HG03060 (cell line): ENCODE measurements around the gene GAR1.
"Not testable (repeated sequence)": the region's sequence is repeated elsewhere in the genome, so short reads cannot be mapped to it uniquely, and the experiment has no call there.

Experiments
- ATAC-seq: cut with Tn5 transposase; IDR thresholded peaks from one replicate; pipeline ENCODE4 v1.9.1; 2021; ENCODE audit warnings: low read depth, moderate number of reproducible peaks; ENCODE audit not compliant: unreplicated experiment

The GAR1 gene

GRCh38 chr4:109815151-109816081, at the start of gene GAR1:
TSS of gene GAR1 (plus strand) at chr4:109815762. CDS start at chr4:109816165, 403 bp downstream.
- peak; percentile 97 for ATAC-seq

- not testable (repeated sequence) for ATAC-seq
These were observed 33.5 kb upstream of the GAR1 start for GRCh38 chr4:109782092-109782491.

DNA sequence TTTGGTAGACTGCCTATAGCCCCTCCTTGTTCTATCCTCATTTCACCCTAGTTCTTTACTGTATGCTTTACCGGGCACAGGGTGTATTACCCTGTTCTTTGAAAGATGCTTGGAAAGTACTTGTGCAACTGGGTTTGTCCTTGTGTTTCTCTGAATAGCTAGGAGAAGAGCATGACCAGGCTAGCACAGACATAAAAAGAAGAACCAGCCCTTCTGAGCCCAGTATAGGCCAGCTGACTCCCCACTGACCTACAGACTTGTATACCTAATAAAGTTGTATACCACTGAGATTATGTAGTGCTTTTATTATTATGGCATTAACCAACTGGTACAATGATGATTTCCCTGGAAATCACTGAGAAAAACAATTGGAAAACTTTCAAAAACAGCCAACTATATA, 28.7 kb upstream of the GAR1 start:
- no peak for ATAC-seq

- ATAC-seq, result no peak
These were observed 27.8 kb upstream of the GAR1 start for GRCh38 chr4:109787807-109788206.

DNA sequence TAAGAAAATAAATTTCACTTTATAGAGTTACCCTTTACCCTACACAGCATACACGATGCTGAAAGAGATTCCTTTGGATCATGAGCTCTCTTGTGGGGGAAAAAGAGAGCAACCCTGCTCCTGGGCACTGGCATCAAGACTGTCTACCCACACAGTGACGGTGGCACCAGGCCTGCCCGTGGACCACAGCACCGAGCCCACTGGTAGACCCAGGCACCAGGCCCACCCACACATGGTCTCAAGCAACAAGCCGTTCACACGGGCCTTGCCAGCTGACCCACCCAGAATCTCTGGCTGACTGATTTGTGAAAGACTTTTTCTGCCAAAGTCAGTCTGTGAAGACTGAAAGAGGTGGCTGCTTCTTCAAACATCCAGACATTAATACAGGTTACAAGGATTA, 20.5 kb upstream of the GAR1 start:
- no peak for ATAC-seq

DNA sequence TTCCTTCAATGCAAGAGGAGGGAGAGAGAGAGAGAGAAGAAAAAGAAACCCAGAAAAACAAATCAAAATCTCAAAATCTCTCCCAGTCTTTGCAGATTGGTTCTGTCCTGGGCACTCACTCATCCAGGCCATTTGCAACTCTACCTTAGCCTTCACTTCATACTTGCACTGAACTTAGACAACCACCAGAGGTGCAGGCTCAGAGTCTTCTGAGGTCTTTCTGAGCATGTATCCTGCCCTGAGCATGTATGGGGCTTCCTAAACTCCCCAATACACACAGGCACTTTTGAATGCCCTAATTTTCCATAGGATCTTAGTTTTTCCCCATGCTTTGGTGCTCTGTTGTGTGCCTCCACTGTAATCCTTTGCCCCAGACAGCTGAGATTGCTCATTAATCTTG, 16.7 kb upstream of the GAR1 start:
- no peak for ATAC-seq

DNA sequence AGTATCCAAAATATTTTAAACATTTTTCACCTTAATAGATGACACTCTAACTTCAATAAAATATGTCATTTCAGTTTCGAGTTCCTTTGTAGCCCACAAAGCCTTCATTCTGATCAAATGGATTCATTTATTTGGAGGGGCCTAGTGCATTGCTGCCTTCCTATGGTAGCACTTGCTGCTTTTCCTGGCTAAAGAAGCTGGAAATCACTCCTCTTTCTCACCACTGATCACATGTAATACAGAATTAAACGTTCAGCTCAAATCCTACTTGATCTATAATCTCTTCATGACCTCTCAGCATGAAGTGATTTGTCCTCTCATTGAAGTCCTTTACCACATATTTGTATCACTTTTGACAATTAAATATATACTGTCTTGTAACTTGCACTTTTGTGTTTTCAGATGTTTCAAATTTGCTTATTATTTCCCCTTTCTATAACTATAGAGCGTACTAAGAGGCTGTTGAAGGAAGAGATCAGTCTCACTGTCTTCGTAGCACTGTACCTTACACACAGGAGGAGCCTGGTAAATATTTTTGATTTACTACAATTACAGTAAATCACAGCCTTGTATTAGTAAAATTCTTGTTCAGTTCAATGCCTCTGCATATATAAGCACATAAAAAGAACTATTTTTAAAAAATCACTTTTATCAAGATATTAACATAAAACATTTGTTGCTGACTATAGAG, 14.3 kb upstream of the GAR1 start:
- ATAC-seq, result no peak

DNA sequence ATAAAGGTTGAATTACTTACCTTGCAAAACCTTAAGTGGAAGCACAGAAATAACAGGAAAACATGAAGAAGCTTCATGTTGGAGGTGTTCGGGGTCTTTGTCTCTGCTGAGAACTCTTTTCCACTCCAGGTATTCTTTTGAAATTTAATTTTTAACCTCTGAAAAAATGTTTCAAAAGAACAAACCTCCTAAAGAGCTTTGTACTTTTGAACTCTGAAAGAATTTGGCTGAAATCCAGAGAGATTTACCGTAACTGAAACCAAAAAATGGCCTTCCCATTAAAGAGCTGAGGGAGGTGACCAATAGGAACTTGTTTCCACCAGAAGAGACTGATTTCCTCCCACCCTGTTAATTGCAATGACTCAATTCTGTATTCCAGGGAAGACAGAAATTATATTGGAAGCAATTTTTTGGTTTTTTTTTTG, 13.7 kb upstream of the GAR1 start, which contains the start of gene CFI:
TSS of gene CFI (minus strand) at position 105 of the 425 bp plus-strand sequence. CDS start at position 77, 28 bp downstream.
- no peak for ATAC-seq

GRCh38 chr4:109803924-109804571, 11.5 kb upstream of the GAR1 start:
- no peak for ATAC-seq

- no peak for ATAC-seq
These were observed 5.9 kb upstream of the GAR1 start for GRCh38 chr4:109809655-109810054.

GRCh38 chr4:109810552-109811387, 4.8 kb upstream of the GAR1 start:
- no peak for ATAC-seq

- ATAC-seq, result no peak
These were observed 3.9 kb upstream of the GAR1 start for GRCh38 chr4:109811707-109812106.

DNA sequence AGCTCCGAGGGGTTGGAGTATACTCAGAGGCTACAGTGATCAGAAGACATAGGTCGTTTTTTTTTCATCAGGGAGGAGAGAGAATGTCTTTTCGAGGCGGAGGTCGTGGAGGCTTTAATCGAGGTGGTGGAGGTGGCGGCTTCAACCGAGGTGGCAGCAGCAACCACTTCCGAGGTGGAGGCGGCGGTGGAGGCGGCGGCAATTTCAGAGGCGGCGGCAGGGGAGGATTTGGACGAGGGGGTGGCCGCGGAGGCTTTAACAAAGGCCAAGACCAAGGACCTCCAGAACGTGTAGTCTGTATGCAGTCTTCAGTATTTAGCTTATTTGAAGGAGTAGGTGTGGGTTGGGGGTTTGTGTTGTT, 500 bp downstream of the GAR1 start:
- no peak for ATAC-seq

GRCh38 chr4:109816894-109817293, 1.3 kb downstream of the GAR1 start:
- no peak for ATAC-seq

DNA sequence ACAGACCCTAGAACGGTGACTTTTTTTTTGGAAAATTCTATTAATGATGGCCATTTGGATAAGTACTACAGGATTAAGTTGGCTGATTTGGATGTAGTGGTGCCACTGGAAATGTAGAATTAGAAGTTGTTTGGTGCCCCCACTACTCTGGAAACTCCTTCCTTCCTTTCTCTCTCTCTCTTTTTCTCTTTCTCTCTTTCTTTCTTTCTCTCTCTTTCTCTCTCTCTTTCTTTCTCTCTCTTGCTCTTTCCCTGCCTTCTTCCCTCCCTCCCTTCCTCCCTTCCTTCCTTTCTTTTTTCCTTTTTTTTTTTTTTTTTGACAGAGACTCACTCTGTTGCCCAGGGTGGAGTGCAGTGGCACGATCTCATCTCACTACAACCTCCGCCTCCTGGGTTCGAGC, 2.7 kb downstream of the GAR1 start:
- ATAC-seq, result no peak

DNA sequence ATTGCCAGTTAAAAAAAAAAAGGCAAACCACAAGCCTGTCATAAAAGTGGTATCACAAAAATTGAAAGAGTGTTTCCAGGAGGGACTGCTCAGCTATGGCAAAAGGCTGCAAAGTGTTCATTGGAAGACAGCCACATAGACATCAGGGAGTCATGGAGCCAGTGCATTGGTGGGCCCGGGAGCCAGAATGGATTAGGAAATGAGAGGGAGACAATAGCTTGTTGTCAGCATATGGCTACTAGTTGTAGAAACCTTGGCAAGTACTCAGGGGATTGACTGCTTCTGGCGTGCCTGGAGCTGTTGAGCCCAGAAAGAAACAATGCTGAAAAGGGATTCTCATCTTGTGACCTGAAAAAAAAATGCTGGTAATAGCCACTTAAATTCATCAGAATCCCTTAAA, 5.0 kb downstream of the GAR1 start:
- no peak for ATAC-seq

- no peak for ATAC-seq
These were observed 5.6 kb downstream of the GAR1 start for GRCh38 chr4:109821185-109821584.

GRCh38 chr4:109826719-109827118, 11.2 kb downstream of the GAR1 start:
- ATAC-seq, result no peak

- ATAC-seq, result no peak
These were observed 12.1 kb downstream of the GAR1 start, which contains the start of gene RRH for GRCh38 chr4:109827672-109828071. TSS of gene RRH (plus strand) at chr4:109827972. CDS start at chr4:109828028, 56 bp downstream.

- no peak for ATAC-seq
These were observed 18.2 kb downstream of the GAR1 start for GRCh38 chr4:109833756-109834155.
